Karpas-422 (cell line): ENCODE data around the gene TTLL10. TPM values are rescaled to one million over a fixed set of nuclear protein-coding genes. Genes with fewer than 3 reads are reported as not detected.

Source experiments
- DNase-seq: peaks from one replicate; pipeline ENCODE4 v3.0.0-alpha.2; 2015
- H2AFZ ChIP-seq: fragments of 200-600 bp; sonication (generic); 2 replicates; pipeline ENCODE4 v1.6.1; 2014; ENCODE audit warnings: antibody characterized with exemption, low read length, mixed read lengths
- H3K27ac ChIP-seq: fragments of 200-600 bp; sonication (generic); 2 replicates; pipeline ENCODE4 v1.5.1; 2014; ENCODE audit warnings: mild to moderate bottlenecking, low read length, moderate library complexity
- H3K27me3 ChIP-seq: fragments of 200-600 bp; sonication (generic); 2 replicates; pipeline ENCODE4 v1.6.1; 2014; ENCODE audit warnings: low read length, mixed read lengths
- H3K36me3 ChIP-seq: fragments of 200-600 bp; sonication (generic); 2 replicates; pipeline ENCODE4 v1.6.1; 2014; ENCODE audit warnings: low read length, mixed read lengths; ENCODE audit not compliant: insufficient read depth
- H3K4me1 ChIP-seq: fragments of 200-600 bp; sonication (generic); 2 replicates; pipeline ENCODE4 v1.6.1; 2014; ENCODE audit warnings: mild to moderate bottlenecking, low read length, mixed read lengths
- H3K4me2 ChIP-seq: fragments of 200-600 bp; sonication (generic); 2 replicates; pipeline ENCODE4 v1.6.1; 2014; ENCODE audit warnings: low read length, low read depth, mild to moderate bottlenecking; ENCODE audit not compliant: poor library complexity, severe bottlenecking
- H3K4me3 ChIP-seq: fragments of 200-600 bp; sonication (generic); 2 replicates; pipeline ENCODE4 v1.5.1; 2014; ENCODE audit warnings: mild to moderate bottlenecking, antibody characterized with exemption, low read length, mixed read lengths
- H3K79me2 ChIP-seq: fragments of 200-600 bp; sonication (generic); 2 replicates; pipeline ENCODE4 v1.6.1; 2014; ENCODE audit warnings: mild to moderate bottlenecking, low read length, mixed read lengths
- H3K9ac ChIP-seq: fragments of 200-600 bp; sonication (generic); 2 replicates; pipeline ENCODE4 v1.6.0; 2014; ENCODE audit warnings: low read length
- H3K9me2 ChIP-seq: fragments of 200-600 bp; sonication (generic), shearing (Covaris generic); replicated peaks from 2 replicates; pipeline ENCODE4 v1.6.0; 2014; ENCODE audit warnings: mild to moderate bottlenecking, low read length, moderate library complexity; ENCODE audit not compliant: insufficient read depth
- H3K9me3 ChIP-seq: fragments of 300-700, 200-600 bp; sonication (generic); 2 replicates; pipeline ENCODE4 v1.6.1; 2014; ENCODE audit warnings: low read length, mixed read lengths
- H4K20me1 ChIP-seq: fragments of 200-600 bp; sonication (generic); 2 replicates; pipeline ENCODE4 v1.6.1; 2014; ENCODE audit warnings: mild to moderate bottlenecking, antibody characterized with exemption, low read length, low read depth; ENCODE audit not compliant: insufficient read depth
- total RNA-seq: library from RNA; depleted of rRNA; stranded (reverse); fragments of >200 nt; shearing (Covaris generic); gene quantifications from 2 replicates; pipeline ENCODE4 v1.2.3, GENCODE V29; 2014; ENCODE audit warnings: low replicate concordance; rRNA removed

Gene TTLL10
- 0.18 TPM in 1 of 2 replicates, not detected in the other for total RNA-seq

GRCh38 chr1:1173793-1174415, at the start of gene TTLL10:
TTLL10 (plus strand) TSS chr1:1173880; CDS start chr1:1179216, 5,336 bp downstream.
- Histone ChIP-seq H3K9me2 (no peaks in the 10 kb centered on the region), H4K20me1 (no peaks in the 10 kb centered on the region), H3K4me2 (no peak within 1 kb of the TSS), H3K27ac (no peak within 1 kb of the TSS), H3K9me3 (no peaks in the 10 kb centered on the region), H3K9ac (no peak within 1 kb of the TSS), H3K36me3 (no peaks in the 10 kb centered on the region), H3K4me3 (no peak within 1 kb of the TSS), H3K4me1 (peaks cover 14% of the 10 kb centered on the region), H3K27me3 (no peaks in the 10 kb centered on the region), H3K79me2 (no peaks in the 10 kb centered on the region), H2AFZ (no peak within 1 kb of the TSS)
- DNase-seq: no peak

- Histone ChIP-seq H3K79me2 (no peaks in the 10 kb centered on the region), H2AFZ (no peak overlapping the region), H3K4me3 (no peak overlapping the region), H3K4me1 (peaks cover 4% of the 10 kb centered on the region), H3K9me3 (no peaks in the 10 kb centered on the region), H3K9ac (no peak overlapping the region), H4K20me1 (no peaks in the 10 kb centered on the region), H3K9me2 (no peaks in the 10 kb centered on the region), H3K27ac (no peak overlapping the region), H3K4me2 (no peak overlapping the region), H3K27me3 (no peaks in the 10 kb centered on the region), H3K36me3 (no peaks in the 10 kb centered on the region)
- no peak for DNase-seq
These were observed 49.2 kb upstream of the TTLL10 start for GRCh38 chr1:1124508-1124785.

- H2AFZ ChIP-seq: no peak overlapping the region
- no peak overlapping the region for H3K27ac ChIP-seq
- H3K36me3 ChIP-seq: no peaks in the 10 kb centered on the region
- H3K9me3 ChIP-seq: no peaks in the 10 kb centered on the region
- H3K9ac ChIP-seq: no peak overlapping the region
- H3K27me3 ChIP-seq: no peaks in the 10 kb centered on the region
- H3K79me2 ChIP-seq: no peaks in the 10 kb centered on the region
- no peak overlapping the region for H3K4me3 ChIP-seq
- DNase-seq: no peak
- no peak overlapping the region for H3K4me2 ChIP-seq
- peaks cover 4% of the 10 kb centered on the region for H3K4me1 ChIP-seq
- H3K9me2 ChIP-seq: no peaks in the 10 kb centered on the region
- no peaks in the 10 kb centered on the region for H4K20me1 ChIP-seq
These were observed 48.7 kb upstream of the TTLL10 start for GRCh38 chr1:1124786-1125642.

GRCh38 chr1:1125945-1126344, 47.7 kb upstream of the TTLL10 start:
- no peaks in the 10 kb centered on the region for H3K9me3 ChIP-seq
- H3K4me1 ChIP-seq: peaks cover 4% of the 10 kb centered on the region
- H4K20me1 ChIP-seq: no peaks in the 10 kb centered on the region
- no peaks in the 10 kb centered on the region for H3K79me2 ChIP-seq
- no peak overlapping the region for H3K27ac ChIP-seq
- H3K36me3 ChIP-seq: no peaks in the 10 kb centered on the region
- H3K4me3 ChIP-seq: no peak overlapping the region
- H3K27me3 ChIP-seq: no peaks in the 10 kb centered on the region
- H3K9me2 ChIP-seq: no peaks in the 10 kb centered on the region
- no peak overlapping the region for H3K4me2 ChIP-seq
- H3K9ac ChIP-seq: no peak overlapping the region
- DNase-seq: no peak
- H2AFZ ChIP-seq: no peak overlapping the region

GRCh38 chr1:1127551-1128451, 45.9 kb upstream of the TTLL10 start:
- no peak for DNase-seq
- no peaks in the 10 kb centered on the region for H3K4me1 ChIP-seq
- no peak overlapping the region for H3K9ac ChIP-seq
- H3K9me3 ChIP-seq: no peaks in the 10 kb centered on the region
- no peaks in the 10 kb centered on the region for H3K9me2 ChIP-seq
- no peaks in the 10 kb centered on the region for H3K79me2 ChIP-seq
- H3K27ac ChIP-seq: no peak overlapping the region
- H3K36me3 ChIP-seq: no peaks in the 10 kb centered on the region
- H4K20me1 ChIP-seq: no peaks in the 10 kb centered on the region
- no peak overlapping the region for H3K4me2 ChIP-seq
- no peaks in the 10 kb centered on the region for H3K27me3 ChIP-seq
- H3K4me3 ChIP-seq: no peak overlapping the region
- H2AFZ ChIP-seq: no peak overlapping the region

GRCh38 chr1:1128454-1129139, 45.1 kb upstream of the TTLL10 start:
- Histone ChIP-seq H3K9me2 (no peaks in the 10 kb centered on the region), H3K9ac (no peak overlapping the region), H3K36me3 (no peaks in the 10 kb centered on the region), H4K20me1 (no peaks in the 10 kb centered on the region), H3K4me2 (no peak overlapping the region), H3K27me3 (no peaks in the 10 kb centered on the region), H3K27ac (no peak overlapping the region), H3K79me2 (no peaks in the 10 kb centered on the region), H2AFZ (no peak overlapping the region), H3K4me1 (no peaks in the 10 kb centered on the region), H3K9me3 (no peaks in the 10 kb centered on the region), H3K4me3 (no peak overlapping the region)
- DNase-seq: no peak

GRCh38 chr1:1129381-1129821, 44.3 kb upstream of the TTLL10 start:
- H3K9me3 ChIP-seq: no peaks in the 10 kb centered on the region
- no peak overlapping the region for H3K4me2 ChIP-seq
- H3K27me3 ChIP-seq: no peaks in the 10 kb centered on the region
- H2AFZ ChIP-seq: no peak overlapping the region
- no peaks in the 10 kb centered on the region for H3K79me2 ChIP-seq
- no peak overlapping the region for H3K9ac ChIP-seq
- no peaks in the 10 kb centered on the region for H4K20me1 ChIP-seq
- no peak overlapping the region for H3K4me3 ChIP-seq
- H3K27ac ChIP-seq: no peak overlapping the region
- no peaks in the 10 kb centered on the region for H3K36me3 ChIP-seq
- no peaks in the 10 kb centered on the region for H3K4me1 ChIP-seq
- H3K9me2 ChIP-seq: no peaks in the 10 kb centered on the region
- no peak for DNase-seq
